ENCODE data around the gene DIS3. TPM values are rescaled to one million over a fixed set of nuclear protein-coding genes. Genes with fewer than 3 reads are reported as not detected.
"Not testable (repeated sequence)": the region's sequence is repeated elsewhere in the genome, so short reads cannot be mapped to it uniquely, and the experiment has no call there.

DIS3 gene
- total and polyA plus RNA-seq, 2 experiments from 2014 or later: 37.7 to 45.1 TPM

DNA sequence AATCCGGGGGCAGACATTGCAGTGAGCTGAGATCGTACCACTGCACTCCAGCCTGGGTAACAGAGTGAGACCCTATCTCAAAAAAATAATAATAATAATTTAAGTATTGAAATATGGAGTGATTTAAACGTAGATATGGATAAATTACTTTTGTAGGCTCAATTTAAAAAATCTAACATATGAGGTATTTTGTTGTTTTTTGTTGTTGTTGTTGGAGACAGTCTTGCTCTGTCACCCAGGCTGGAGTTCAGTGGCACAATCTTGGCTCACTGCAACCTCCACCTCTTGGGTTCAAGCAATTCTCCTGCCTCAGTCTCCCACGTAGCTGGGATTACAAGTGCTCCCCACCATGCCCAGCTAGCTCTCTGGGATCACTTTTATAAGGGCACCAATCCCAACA, 3.0 kb upstream of the DIS3 start:
- H3K9me3 Mint-ChIP-seq; H3K4me3 Mint-ChIP-seq; ATAC-seq; H4K20me1 ChIP-seq (replicated peaks; ENCODE audit: insufficient read depth); H3K27me3 ChIP-seq (ENCODE audit: insufficient read depth); H3K4me2 ChIP-seq; H2AFZ ChIP-seq; H3K27me3 Mint-ChIP-seq (ENCODE audit: insufficient read depth, low read depth, poor library complexity); H3K9me2 ChIP-seq (ENCODE audit: insufficient read depth); H3K27ac ChIP-seq (ENCODE audit: low read depth); H3F3A ChIP-seq (replicated peaks; ENCODE audit: low read depth); H3K36me3 ChIP-seq (ENCODE audit: insufficient read depth); H3K27ac Mint-ChIP-seq; H3K4me3 ChIP-seq; DNase-seq (ENCODE audit: low spot score): not testable (repeated sequence)
- Histone ChIP-seq H3K4me1 (ENCODE audit: insufficient read depth) (peaks cover 16% of the 10 kb centered on the region; the same call in 1 of the 2 replicates), H3K79me2 (replicated peaks; ENCODE audit: insufficient read depth) (peaks cover 63% of the 10 kb centered on the region)
- H3K4me1 Mint-ChIP-seq: peaks cover 12% of the 10 kb centered on the region
- peaks cover 11% of the 10 kb centered on the region for H3K36me3 Mint-ChIP-seq (ENCODE audit: low read depth)

GRCh38 chr13:72782717-72783116, 1.0 kb upstream of the DIS3 start:
- Histone ChIP-seq H3K79me2 (replicated peaks; ENCODE audit: insufficient read depth) (peaks cover 76% of the 10 kb centered on the region), H3K4me3 (peak overlapping the region; percentile 71), H3K36me3 (ENCODE audit: insufficient read depth) (peaks cover 10% of the 10 kb centered on the region; the same call in 1 of the 2 replicates), H4K20me1 (replicated peaks; ENCODE audit: insufficient read depth) (no peaks in the 10 kb centered on the region; the same call in none of the 2 replicates), H3K4me1 (ENCODE audit: insufficient read depth) (peaks cover 16% of the 10 kb centered on the region; the same call in 1 of the 2 replicates), H3F3A (replicated peaks; ENCODE audit: low read depth) (no peaks in the 10 kb centered on the region), H3K27ac (ENCODE audit: low read depth) (no peak overlapping the region), H3K27me3 (ENCODE audit: insufficient read depth) (no peaks in the 10 kb centered on the region), H3K4me2 (peak overlapping the region; percentile 91), H3K9me2 (ENCODE audit: insufficient read depth) (no peaks in the 10 kb centered on the region), H2AFZ (0 out of 2 replicates have a peak overlapping the region, but pooled peaks have one; percentile 83)
- peaks cover 18% of the 10 kb centered on the region for H3K36me3 Mint-ChIP-seq (ENCODE audit: low read depth)
- H3K9me3 Mint-ChIP-seq: no peaks in the 10 kb centered on the region; the same call in 2 of the 3 replicates
- H3K27ac Mint-ChIP-seq: peak overlapping the region; percentile 80; the same call in 1 of the 2 replicates
- peaks cover 5% of the 10 kb centered on the region for H3K27me3 Mint-ChIP-seq (ENCODE audit: insufficient read depth, low read depth, poor library complexity)
- ATAC-seq (no peak), DNase-seq (ENCODE audit: low spot score) (no peak)
- H3K4me1 Mint-ChIP-seq: peaks cover 12% of the 10 kb centered on the region
- peak overlapping the region; percentile 99 for H3K4me3 Mint-ChIP-seq
- TF ChIP-seq POLR2AphosphoS5 (IDR thresholded peaks at IDR 0.05; ENCODE audit: low read depth) (no peak), ZNF331 (CRISPR knock-in tag; IDR thresholded peaks at IDR 0.05; ENCODE audit: low read depth) (no peak), ZNF114 (CRISPR knock-in tag; IDR thresholded peaks at IDR 0.05) (no peak), EZH2 (IDR thresholded peaks at IDR 0.05; ENCODE audit: low read depth, unreplicated experiment) (no peak), JUNB (IDR thresholded peaks at IDR 0.05; ENCODE audit: unreplicated experiment) (no peak), STAT1 (IDR thresholded peaks at IDR 0.05; ENCODE audit: unreplicated experiment) (no peak), ZNF462 (CRISPR knock-in tag; IDR thresholded peaks at IDR 0.05) (no peak), NANOG (IDR thresholded peaks at IDR 0.05; ENCODE audit: borderline replicate concordance) (no peak), EZH2phosphoT487 (IDR thresholded peaks at IDR 0.05; ENCODE audit: unreplicated experiment) (no peak)
- TF ChIP-seq, protein P1, sequence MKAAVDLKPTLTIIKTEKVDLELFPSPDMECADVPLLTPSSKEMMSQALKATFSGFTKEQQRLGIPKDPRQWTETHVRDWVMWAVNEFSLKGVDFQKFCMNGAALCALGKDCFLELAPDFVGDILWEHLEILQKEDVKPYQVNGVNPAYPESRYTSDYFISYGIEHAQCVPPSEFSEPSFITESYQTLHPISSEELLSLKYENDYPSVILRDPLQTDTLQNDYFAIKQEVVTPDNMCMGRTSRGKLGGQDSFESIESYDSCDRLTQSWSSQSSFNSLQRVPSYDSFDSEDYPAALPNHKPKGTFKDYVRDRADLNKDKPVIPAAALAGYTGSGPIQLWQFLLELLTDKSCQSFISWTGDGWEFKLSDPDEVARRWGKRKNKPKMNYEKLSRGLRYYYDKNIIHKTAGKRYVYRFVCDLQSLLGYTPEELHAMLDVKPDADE (IDR thresholded peaks at IDR 0.05): no peak
- TF ChIP-seq, protein P2, sequence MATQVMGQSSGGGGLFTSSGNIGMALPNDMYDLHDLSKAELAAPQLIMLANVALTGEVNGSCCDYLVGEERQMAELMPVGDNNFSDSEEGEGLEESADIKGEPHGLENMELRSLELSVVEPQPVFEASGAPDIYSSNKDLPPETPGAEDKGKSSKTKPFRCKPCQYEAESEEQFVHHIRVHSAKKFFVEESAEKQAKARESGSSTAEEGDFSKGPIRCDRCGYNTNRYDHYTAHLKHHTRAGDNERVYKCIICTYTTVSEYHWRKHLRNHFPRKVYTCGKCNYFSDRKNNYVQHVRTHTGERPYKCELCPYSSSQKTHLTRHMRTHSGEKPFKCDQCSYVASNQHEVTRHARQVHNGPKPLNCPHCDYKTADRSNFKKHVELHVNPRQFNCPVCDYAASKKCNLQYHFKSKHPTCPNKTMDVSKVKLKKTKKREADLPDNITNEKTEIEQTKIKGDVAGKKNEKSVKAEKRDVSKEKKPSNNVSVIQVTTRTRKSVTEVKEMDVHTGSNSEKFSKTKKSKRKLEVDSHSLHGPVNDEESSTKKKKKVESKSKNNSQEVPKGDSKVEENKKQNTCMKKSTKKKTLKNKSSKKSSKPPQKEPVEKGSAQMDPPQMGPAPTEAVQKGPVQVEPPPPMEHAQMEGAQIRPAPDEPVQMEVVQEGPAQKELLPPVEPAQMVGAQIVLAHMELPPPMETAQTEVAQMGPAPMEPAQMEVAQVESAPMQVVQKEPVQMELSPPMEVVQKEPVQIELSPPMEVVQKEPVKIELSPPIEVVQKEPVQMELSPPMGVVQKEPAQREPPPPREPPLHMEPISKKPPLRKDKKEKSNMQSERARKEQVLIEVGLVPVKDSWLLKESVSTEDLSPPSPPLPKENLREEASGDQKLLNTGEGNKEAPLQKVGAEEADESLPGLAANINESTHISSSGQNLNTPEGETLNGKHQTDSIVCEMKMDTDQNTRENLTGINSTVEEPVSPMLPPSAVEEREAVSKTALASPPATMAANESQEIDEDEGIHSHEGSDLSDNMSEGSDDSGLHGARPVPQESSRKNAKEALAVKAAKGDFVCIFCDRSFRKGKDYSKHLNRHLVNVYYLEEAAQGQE (IDR thresholded peaks at IDR 0.05; ENCODE audit: unreplicated experiment): no peak

Data from GM23338 (cell line).